Measurements from ENCODE around the gene PAPLN. TPM values are rescaled to one million over a fixed set of nuclear protein-coding genes. Genes with fewer than 3 reads are reported as not detected.

Gene PAPLN
- polyA plus RNA-seq, 1 donor (not counting 4 experiments of a cell fraction or from before 2014, with no cell fraction given): 8.2 TPM

DNA sequence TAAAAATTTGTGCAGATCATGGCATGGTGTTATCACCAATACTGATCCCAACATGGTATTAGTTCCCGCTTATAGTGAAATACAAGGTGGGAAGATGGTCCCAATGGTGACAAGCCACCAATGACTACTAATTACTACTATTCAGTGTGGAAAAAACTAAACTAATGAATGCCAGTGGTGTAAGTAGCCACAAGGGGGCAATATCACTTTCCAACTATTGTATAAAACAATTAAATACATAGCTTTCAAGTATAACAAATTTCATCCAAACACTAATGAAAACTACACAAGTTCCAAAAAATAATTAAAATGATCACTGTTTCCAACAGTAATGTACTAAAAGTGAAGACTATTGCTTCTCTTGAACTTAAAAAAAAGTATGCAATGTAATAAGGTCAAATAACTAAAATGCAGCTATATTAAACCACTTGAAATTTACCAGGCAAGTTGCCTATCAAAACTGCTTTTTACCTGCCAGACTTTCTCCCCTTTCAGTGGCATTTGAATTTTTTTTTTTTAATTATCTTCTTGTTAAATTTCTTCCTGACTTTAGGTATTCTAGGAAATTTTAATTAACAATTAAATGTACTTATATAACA is 58.0 kb downstream of the PAPLN start:
- H3K9ac ChIP-seq (ENCODE audit: control insufficient read depth, extremely low read depth, insufficient read depth, low read length): no peak overlapping the region
- no peaks in the 10 kb centered on the region for H3K4me1 ChIP-seq (ENCODE audit: control insufficient read depth, extremely low read depth, insufficient read depth, low read length)
- no peaks in the 10 kb centered on the region for H3K9me3 ChIP-seq (ENCODE audit: control insufficient read depth, low read depth, low read length)
- H3K36me3 ChIP-seq (ENCODE audit: control insufficient read depth in 2 of 2, extremely low read depth in 1 of 2, insufficient read depth in 2 of 2, low read length in 2 of 2): peaks cover 7 to 9% of the 10 kb centered on the region in 2 experiments
- TF ChIP-seq, protein P1, sequence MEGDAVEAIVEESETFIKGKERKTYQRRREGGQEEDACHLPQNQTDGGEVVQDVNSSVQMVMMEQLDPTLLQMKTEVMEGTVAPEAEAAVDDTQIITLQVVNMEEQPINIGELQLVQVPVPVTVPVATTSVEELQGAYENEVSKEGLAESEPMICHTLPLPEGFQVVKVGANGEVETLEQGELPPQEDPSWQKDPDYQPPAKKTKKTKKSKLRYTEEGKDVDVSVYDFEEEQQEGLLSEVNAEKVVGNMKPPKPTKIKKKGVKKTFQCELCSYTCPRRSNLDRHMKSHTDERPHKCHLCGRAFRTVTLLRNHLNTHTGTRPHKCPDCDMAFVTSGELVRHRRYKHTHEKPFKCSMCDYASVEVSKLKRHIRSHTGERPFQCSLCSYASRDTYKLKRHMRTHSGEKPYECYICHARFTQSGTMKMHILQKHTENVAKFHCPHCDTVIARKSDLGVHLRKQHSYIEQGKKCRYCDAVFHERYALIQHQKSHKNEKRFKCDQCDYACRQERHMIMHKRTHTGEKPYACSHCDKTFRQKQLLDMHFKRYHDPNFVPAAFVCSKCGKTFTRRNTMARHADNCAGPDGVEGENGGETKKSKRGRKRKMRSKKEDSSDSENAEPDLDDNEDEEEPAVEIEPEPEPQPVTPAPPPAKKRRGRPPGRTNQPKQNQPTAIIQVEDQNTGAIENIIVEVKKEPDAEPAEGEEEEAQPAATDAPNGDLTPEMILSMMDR (optimal IDR thresholded peaks at IDR 0.05 in 1 of 3, IDR thresholded peaks at IDR 0.05 in 1 of 3, conservative IDR thresholded peaks at IDR 0.05 in 1 of 3; ENCODE audit: extremely low read depth in 1 of 3, insufficient read depth in 2 of 3, low read length in 3 of 3): peak in 2 of 3 experiments; percentile 34 to 56
- no peak for TF ChIP-seq EZH2 (IDR thresholded peaks at IDR 0.05; ENCODE audit: low read length)
- FAIRE-seq (no peak), DNase-seq (ENCODE audit: low read depth, low spot score) (no peak)
- H4K20me1 ChIP-seq (ENCODE audit: control insufficient read depth, extremely low read depth, insufficient read depth, low read length): no peaks in the 10 kb centered on the region
- no peak overlapping the region for H3K27ac ChIP-seq (ENCODE audit: control insufficient read depth, insufficient read depth, low read length)
- dilution Hi-C loops (cut with MboI; ENCODE audit: extremely low pct_ligation_motif_present, low sequenced_read_pairs): no loop called here
- H3K9me1 ChIP-seq (ENCODE audit: control insufficient read depth, extremely low read depth, insufficient read depth, low read length): no peaks in the 10 kb centered on the region
- no peak overlapping the region for H3K4me2 ChIP-seq (ENCODE audit: control insufficient read depth, extremely low read depth, insufficient read depth, low read depth, low read length)
- no peaks in the 10 kb centered on the region for H3K27me3 ChIP-seq (ENCODE audit: control insufficient read depth, extremely low read depth, insufficient read depth, low read length)
- no peak overlapping the region for H3K4me3 ChIP-seq (ENCODE audit: control insufficient read depth in 2 of 3, extremely low read depth in 1 of 3, insufficient read depth in 2 of 3, low read depth in 1 of 3, low read length in 3 of 3)
- H2AFZ ChIP-seq (ENCODE audit: control insufficient read depth, low read length): no peak overlapping the region
- H3K79me2 ChIP-seq (ENCODE audit: control insufficient read depth, insufficient read depth, low read length): no peaks in the 10 kb centered on the region

DNA sequence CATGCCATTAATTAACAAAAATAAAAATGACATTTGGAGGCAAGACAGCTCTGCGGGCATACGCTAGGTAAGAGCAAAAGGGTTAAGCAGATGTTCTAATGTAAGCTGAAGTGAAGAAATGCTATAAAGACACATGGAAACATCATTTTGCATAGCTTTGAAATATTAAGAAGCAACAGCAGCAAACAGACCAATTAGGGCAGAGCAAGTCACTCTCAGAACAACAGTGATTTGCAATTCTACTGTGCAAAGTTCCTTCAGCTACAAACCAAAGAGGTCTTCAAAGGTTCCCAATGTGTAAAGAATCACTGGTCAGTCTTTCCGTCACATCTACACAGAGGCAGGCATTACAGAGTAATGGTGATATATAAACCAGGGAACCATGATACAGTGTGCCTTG is 68.2 kb downstream of the PAPLN start:
- dilution Hi-C loops (cut with MboI; ENCODE audit: extremely low pct_ligation_motif_present, low sequenced_read_pairs): no loop called here
- DNase-seq (ENCODE audit: low read depth, low spot score) (no peak), FAIRE-seq (no peak)
- Histone ChIP-seq H3K27me3 (ENCODE audit: control insufficient read depth, extremely low read depth, insufficient read depth, low read length) (no peaks in the 10 kb centered on the region), H2AFZ (ENCODE audit: control insufficient read depth, low read length) (no peak overlapping the region), H3K79me2 (ENCODE audit: control insufficient read depth, insufficient read depth, low read length) (no peaks in the 10 kb centered on the region), H3K9me1 (ENCODE audit: control insufficient read depth, extremely low read depth, insufficient read depth, low read length) (no peaks in the 10 kb centered on the region), H3K4me1 (ENCODE audit: control insufficient read depth, extremely low read depth, insufficient read depth, low read length) (no peaks in the 10 kb centered on the region), H3K4me2 (ENCODE audit: control insufficient read depth, extremely low read depth, insufficient read depth, low read depth, low read length) (no peak overlapping the region), H3K27ac (ENCODE audit: control insufficient read depth, insufficient read depth, low read length) (no peak overlapping the region), H3K9ac (ENCODE audit: control insufficient read depth, extremely low read depth, insufficient read depth, low read length) (no peak overlapping the region), H3K4me3 (ENCODE audit: control insufficient read depth in 2 of 3, extremely low read depth in 1 of 3, insufficient read depth in 2 of 3, low read depth in 1 of 3, low read length in 3 of 3) (no peak overlapping the region), H3K9me3 (ENCODE audit: control insufficient read depth, low read depth, low read length) (no peaks in the 10 kb centered on the region), H3K36me3 (ENCODE audit: control insufficient read depth in 2 of 2, extremely low read depth in 1 of 2, insufficient read depth in 2 of 2, low read length in 2 of 2) (peaks cover 0 to 2% of the 10 kb centered on the region in 2 experiments), H4K20me1 (ENCODE audit: control insufficient read depth, extremely low read depth, insufficient read depth, low read length) (no peaks in the 10 kb centered on the region)
- TF ChIP-seq EZH2 (IDR thresholded peaks at IDR 0.05; ENCODE audit: low read length): no peak
- TF ChIP-seq, protein P1 (optimal IDR thresholded peaks at IDR 0.05 in 1 of 3, IDR thresholded peaks at IDR 0.05 in 1 of 3, conservative IDR thresholded peaks at IDR 0.05 in 1 of 3; ENCODE audit: extremely low read depth in 1 of 3, insufficient read depth in 2 of 3, low read length in 3 of 3): no peak
